HepG2 (cell line): Measurements from ENCODE around the gene DDRGK1. TPM values are rescaled to one million over a fixed set of nuclear protein-coding genes. Genes with fewer than 3 reads are reported as not detected.

Experiments used
- ARID4A ChIP-seq: sonication (generic); formaldehyde crosslinking; IDR thresholded peaks from 2 replicates; pipeline ENCODE4 v1.5.0; 2020; ENCODE audit warnings: mild to moderate bottlenecking, missing genetic modification reagents, borderline replicate concordance
- BRD4 ChIP-seq: sonication (generic); formaldehyde crosslinking; IDR thresholded peaks from 2 replicates; pipeline ENCODE4 v1.4.0; 2020; ENCODE audit warnings: missing genetic modification reagents
- FLYWCH1 ChIP-seq: sonication (generic); formaldehyde crosslinking; IDR thresholded peaks from 2 replicates; pipeline ENCODE4 v1.8.1; 2023; ENCODE audit warnings: mild to moderate bottlenecking, missing genetic modification reagents
- GATAD1 ChIP-seq: IDR thresholded peaks from 2 replicates; pipeline ENCODE4 v1.6.1; 2016; ENCODE audit warnings: missing genetic modification reagents, missing compliant biosample characterization
- KAT7 ChIP-seq: IDR thresholded peaks from 2 replicates; pipeline ENCODE4 v1.6.1; 2018; ENCODE audit warnings: borderline replicate concordance, missing compliant biosample characterization
- MTA1 ChIP-seq: sonication (generic); formaldehyde crosslinking; IDR thresholded peaks from 2 replicates; pipeline ENCODE4 v1.4.0; 2020; ENCODE audit warnings: missing genetic modification reagents, mild to moderate bottlenecking, borderline replicate concordance
- PHF8 ChIP-seq: sonication (generic); formaldehyde crosslinking; IDR thresholded peaks from 2 replicates; pipeline ENCODE4 v1.5.0; 2020; ENCODE audit warnings: missing genetic modification reagents
- SIX1 ChIP-seq: sonication (generic); formaldehyde crosslinking; IDR thresholded peaks from 2 replicates; pipeline ENCODE4 v1.4.0; 2020; ENCODE audit warnings: missing genetic modification reagents, borderline replicate concordance
- ZBTB33 ChIP-seq: sonication (generic); formaldehyde crosslinking; IDR thresholded peaks from 2 replicates; pipeline ENCODE4 v1.4.0; 2020; ENCODE audit warnings: missing genetic modification reagents
- ZFYVE20 ChIP-seq: sonication (generic); formaldehyde crosslinking; IDR thresholded peaks from 2 replicates; pipeline ENCODE4 v1.8.0; 2023; ENCODE audit warnings: low read depth, mild to moderate bottlenecking, moderate library complexity, missing genetic modification reagents, borderline replicate concordance
- ZNF629 ChIP-seq: sonication (generic); formaldehyde crosslinking; conservative IDR thresholded peaks from 2 replicates; pipeline ENCODE4 v1.5.0; 2020; ENCODE audit warnings: missing genetic modification reagents
- ZSCAN25 ChIP-seq: sonication (generic); formaldehyde crosslinking; IDR thresholded peaks from 2 replicates; pipeline ENCODE4 v1.8.0; 2022; ENCODE audit warnings: mild to moderate bottlenecking, missing genetic modification reagents
- polyA plus RNA-seq, 8 experiments: library from polyadenylated mRNA; depleted of rRNA in 3 of 8; stranded (reverse) in 7 of 8; unstranded in 1 of 8; fragments of >200 nt; fragmentation: Illumina TruSeq in 4 of 8; extraction: Trizol in 4 of 8; gene quantifications; 2 replicates each; pipeline versions ENCODE4 v1.2.1 to v1.2.3, GENCODE V29; 2011 to 2016; ENCODE audit warnings: low read depth in 4 of 8, missing spikeins in 1 of 8, mixed read lengths in 1 of 8; ENCODE audit not compliant: insufficient read depth in 1 of 8
- total RNA-seq, 5 experiments: library from RNA; depleted of rRNA; stranded (reverse); fragments of >200 nt; fragmentation: Illumina TruSeq; extraction: Trizol; gene quantifications; 2 replicates each; pipeline ENCODE4 v1.2.3, GENCODE V29; 2016; ENCODE audit warnings: low read depth in 1 of 5
- TF ChIP-seq, protein P1 (sequence below): sonication (generic); formaldehyde crosslinking; conservative IDR thresholded peaks from 2 replicates; pipeline ENCODE4 v1.4.0; 2020; ENCODE audit warnings: missing genetic modification reagents
- TF ChIP-seq, protein P2 (sequence below): sonication (generic); formaldehyde crosslinking; IDR thresholded peaks from 2 replicates; pipeline ENCODE4 v1.8.1; 2023; ENCODE audit warnings: missing genetic modification reagents, mild to moderate bottlenecking, borderline replicate concordance
- TF ChIP-seq, protein P3 (sequence below): IDR thresholded peaks from 2 replicates; pipeline ENCODE4 v1.6.1; 2012; ENCODE audit warnings: low read depth, low read length, improper control_type of control experiment
- TF ChIP-seq, protein P4 (sequence below): sonication (generic); formaldehyde crosslinking; IDR thresholded peaks from 2 replicates; pipeline ENCODE4 v1.9.0; 2022; ENCODE audit warnings: low read depth, missing genetic modification reagents

DDRGK1 gene
- total and polyA plus RNA-seq, 2 of the 13 experiments (the other 11 are each of a cell fraction or from before 2014, with no cell fraction given): 96.7 to 149 TPM

DNA sequence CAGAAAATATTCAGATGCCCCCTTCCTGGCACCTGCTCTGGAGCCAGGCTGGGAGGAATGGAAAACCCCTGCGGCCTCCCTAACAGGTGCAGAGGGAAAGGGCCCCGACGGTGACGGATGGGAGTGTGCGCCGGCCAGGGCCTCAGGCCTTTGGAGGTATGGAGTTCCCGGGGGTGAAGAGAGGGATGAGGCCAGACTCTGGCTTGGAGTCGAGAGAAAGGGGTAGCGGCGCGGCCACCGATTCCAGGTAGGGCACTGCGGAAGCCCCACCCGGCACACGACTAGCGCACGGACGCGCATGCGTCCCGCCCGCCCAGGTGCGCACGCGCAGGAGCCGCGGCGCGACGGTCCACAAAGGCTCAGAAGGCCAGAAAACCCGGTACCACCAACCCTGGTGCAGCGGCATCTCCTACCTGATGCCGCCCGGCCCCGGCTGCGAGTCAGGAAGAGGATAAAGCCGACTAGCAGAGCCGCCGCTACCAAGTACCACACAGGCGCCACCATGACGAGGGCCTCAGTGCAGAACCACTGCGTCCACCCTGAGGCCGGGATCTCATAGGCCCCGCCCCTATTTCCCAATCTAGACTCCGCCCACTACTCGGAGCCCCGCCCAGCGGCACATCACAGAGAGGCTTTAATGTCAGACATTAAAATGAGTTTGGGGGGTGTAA is at the start of gene DDRGK1 (continued):
- TF ChIP-seq, protein P1, sequence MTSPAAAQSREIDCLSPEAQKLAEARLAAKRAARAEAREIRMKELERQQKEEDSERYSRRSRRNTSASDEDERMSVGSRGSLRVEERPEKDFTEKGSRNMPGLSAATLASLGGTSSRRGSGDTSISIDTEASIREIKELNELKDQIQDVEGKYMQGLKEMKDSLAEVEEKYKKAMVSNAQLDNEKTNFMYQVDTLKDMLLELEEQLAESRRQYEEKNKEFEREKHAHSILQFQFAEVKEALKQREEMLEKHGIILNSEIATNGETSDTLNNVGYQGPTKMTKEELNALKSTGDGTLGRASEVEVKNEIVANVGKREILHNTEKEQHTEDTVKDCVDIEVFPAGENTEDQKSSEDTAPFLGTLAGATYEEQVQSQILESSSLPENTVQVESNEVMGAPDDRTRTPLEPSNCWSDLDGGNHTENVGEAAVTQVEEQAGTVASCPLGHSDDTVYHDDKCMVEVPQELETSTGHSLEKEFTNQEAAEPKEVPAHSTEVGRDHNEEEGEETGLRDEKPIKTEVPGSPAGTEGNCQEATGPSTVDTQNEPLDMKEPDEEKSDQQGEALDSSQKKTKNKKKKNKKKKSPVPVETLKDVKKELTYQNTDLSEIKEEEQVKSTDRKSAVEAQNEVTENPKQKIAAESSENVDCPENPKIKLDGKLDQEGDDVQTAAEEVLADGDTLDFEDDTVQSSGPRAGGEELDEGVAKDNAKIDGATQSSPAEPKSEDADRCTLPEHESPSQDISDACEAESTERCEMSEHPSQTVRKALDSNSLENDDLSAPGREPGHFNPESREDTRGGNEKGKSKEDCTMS: no peak
- TF ChIP-seq, protein P2, sequence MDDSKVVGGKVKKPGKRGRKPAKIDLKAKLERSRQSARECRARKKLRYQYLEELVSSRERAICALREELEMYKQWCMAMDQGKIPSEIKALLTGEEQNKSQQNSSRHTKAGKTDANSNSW (CRISPR knock-in tag): peak; percentile 97
- TF ChIP-seq, protein P3, sequence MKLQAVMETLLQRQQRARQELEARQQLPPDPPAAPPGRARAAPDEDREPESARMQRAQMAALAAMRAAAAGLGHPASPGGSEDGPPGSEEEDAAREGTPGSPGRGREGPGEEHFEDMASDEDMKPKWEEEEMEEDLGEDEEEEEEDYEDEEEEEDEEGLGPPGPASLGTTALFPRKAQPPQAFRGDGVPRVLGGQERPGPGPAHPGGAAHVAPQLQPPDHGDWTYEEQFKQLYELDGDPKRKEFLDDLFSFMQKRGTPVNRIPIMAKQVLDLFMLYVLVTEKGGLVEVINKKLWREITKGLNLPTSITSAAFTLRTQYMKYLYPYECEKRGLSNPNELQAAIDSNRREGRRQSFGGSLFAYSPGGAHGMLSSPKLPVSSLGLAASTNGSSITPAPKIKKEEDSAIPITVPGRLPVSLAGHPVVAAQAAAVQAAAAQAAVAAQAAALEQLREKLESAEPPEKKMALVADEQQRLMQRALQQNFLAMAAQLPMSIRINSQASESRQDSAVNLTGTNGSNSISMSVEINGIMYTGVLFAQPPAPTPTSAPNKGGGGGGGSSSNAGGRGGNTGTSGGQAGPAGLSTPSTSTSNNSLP: peak; percentile 63; the same call in 1 of the 2 replicates
- no peak for TF ChIP-seq ZNF629 (CRISPR knock-in tag)
- TF ChIP-seq, protein P4, sequence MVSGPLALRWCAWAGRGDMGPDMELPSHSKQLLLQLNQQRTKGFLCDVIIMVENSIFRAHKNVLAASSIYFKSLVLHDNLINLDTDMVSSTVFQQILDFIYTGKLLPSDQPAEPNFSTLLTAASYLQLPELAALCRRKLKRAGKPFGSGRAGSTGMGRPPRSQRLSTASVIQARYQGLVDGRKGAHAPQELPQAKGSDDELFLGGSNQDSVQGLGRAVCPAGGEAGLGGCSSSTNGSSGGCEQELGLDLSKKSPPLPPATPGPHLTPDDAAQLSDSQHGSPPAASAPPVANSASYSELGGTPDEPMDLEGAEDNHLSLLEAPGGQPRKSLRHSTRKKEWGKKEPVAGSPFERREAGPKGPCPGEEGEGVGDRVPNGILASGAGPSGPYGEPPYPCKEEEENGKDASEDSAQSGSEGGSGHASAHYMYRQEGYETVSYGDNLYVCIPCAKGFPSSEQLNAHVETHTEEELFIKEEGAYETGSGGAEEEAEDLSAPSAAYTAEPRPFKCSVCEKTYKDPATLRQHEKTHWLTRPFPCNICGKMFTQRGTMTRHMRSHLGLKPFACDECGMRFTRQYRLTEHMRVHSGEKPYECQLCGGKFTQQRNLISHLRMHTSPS (CRISPR knock-in tag): peak; percentile 71; the same call in 1 of the 2 replicates
- TF ChIP-seq MTA1 (CRISPR knock-in tag): peak; percentile 80
- peak; percentile 26; the same call in 1 of the 2 replicates for TF ChIP-seq SIX1 (CRISPR knock-in tag)
- no peak for TF ChIP-seq FLYWCH1 (CRISPR knock-in tag)
- peak; percentile 83 for TF ChIP-seq ZSCAN25 (CRISPR knock-in tag)
- peak; percentile 78 for TF ChIP-seq GATAD1 (CRISPR knock-in tag)
- peak; percentile 45; the same call in 1 of the 2 replicates for TF ChIP-seq ZBTB33 (CRISPR knock-in tag)
- TF ChIP-seq ZFYVE20: peak; percentile 82
- TF ChIP-seq BRD4: peak; percentile 77
- peak; percentile 94 for TF ChIP-seq KAT7 (CRISPR knock-in tag)
- peak; percentile 98 for TF ChIP-seq PHF8 (CRISPR knock-in tag)
- peak; percentile 90 for TF ChIP-seq ARID4A (CRISPR knock-in tag)
